KMS-11 (cell line): ENCODE results near the gene TMPRSS3.

Experiments used
- H2AFZ ChIP-seq: fragments of 200-600 bp; sonication (generic); 2 replicates; pipeline ENCODE4 v1.6.1; 2016; ENCODE audit warnings: antibody characterized with exemption, mixed run types, low read depth
- H3K27ac ChIP-seq: fragments of 200-600 bp; sonication (generic); 2 replicates; pipeline ENCODE4 v1.6.1; 2016; ENCODE audit warnings: mild to moderate bottlenecking, mixed run types
- H3K27me3 ChIP-seq: fragments of 200-600 bp; sonication (generic); 2 replicates; pipeline ENCODE4 v1.6.1; 2017; ENCODE audit warnings: mild to moderate bottlenecking, low read depth, mixed run types, moderate library complexity; ENCODE audit not compliant: insufficient read depth
- H3K36me3 ChIP-seq: fragments of 200-600 bp; sonication (generic); 2 replicates; pipeline ENCODE4 v1.6.1; 2017; ENCODE audit warnings: mild to moderate bottlenecking, mixed run types; ENCODE audit not compliant: insufficient read depth
- H3K4me1 ChIP-seq: fragments of 200-600 bp; sonication (generic); 2 replicates; pipeline ENCODE4 v1.6.1; 2016; ENCODE audit warnings: mild to moderate bottlenecking, low read depth, mixed run types; ENCODE audit not compliant: poor library complexity, severe bottlenecking
- H3K4me2 ChIP-seq: fragments of 200-600 bp; sonication (generic); 2 replicates; pipeline ENCODE4 v1.7.0; 2016; ENCODE audit warnings: mild to moderate bottlenecking, mixed run types
- H3K4me3 ChIP-seq: fragments of 200-600 bp; sonication (generic); IDR thresholded peaks from 2 replicates; pipeline ENCODE4 v1.6.1; 2017; ENCODE audit warnings: low read depth, low read length, mixed read lengths; ENCODE audit not compliant: insufficient read depth
- H3K79me2 ChIP-seq: fragments of 200-600 bp; sonication (generic); 2 replicates; pipeline ENCODE4 v1.6.1; 2016; ENCODE audit warnings: low read depth, mixed run types; ENCODE audit not compliant: insufficient read depth
- H3K9ac ChIP-seq: fragments of 200-600 bp; sonication (generic); 2 replicates; pipeline ENCODE4 v1.6.1; 2016; ENCODE audit warnings: mild to moderate bottlenecking, mixed run types
- H4K20me1 ChIP-seq: fragments of 200-600 bp; sonication (generic); 2 replicates; pipeline ENCODE4 v1.6.1; 2016; ENCODE audit warnings: mild to moderate bottlenecking, mixed run types; ENCODE audit not compliant: insufficient read depth
- CTCF ChIP-seq: fragments of 200-600 bp; sonication (generic); conservative IDR thresholded peaks from 2 replicates; pipeline ENCODE4 v1.6.1; 2017; ENCODE audit warnings: low read depth, mild to moderate bottlenecking, antibody characterized with exemption, low read length, moderate library complexity, mixed read lengths

The TMPRSS3 gene

GRCh38 chr21:42438316-42439205, 42.7 kb upstream of the TMPRSS3 start:
- H3K4me1 ChIP-seq = no peaks in the 10 kb centered on the region
- no peaks in the 10 kb centered on the region for H3K79me2 ChIP-seq
- no peak overlapping the region for H3K9ac ChIP-seq
- H3K36me3 ChIP-seq = no peaks in the 10 kb centered on the region
- H3K27ac ChIP-seq = no peak overlapping the region
- H2AFZ ChIP-seq = no peak overlapping the region
- no peak overlapping the region for H3K4me2 ChIP-seq
- no peaks in the 10 kb centered on the region for H4K20me1 ChIP-seq
- no peak for TF ChIP-seq CTCF
- H3K4me3 ChIP-seq = no peak overlapping the region
- H3K27me3 ChIP-seq = peaks cover 24% of the 10 kb centered on the region; the same call in 1 of the 2 replicates

DNA sequence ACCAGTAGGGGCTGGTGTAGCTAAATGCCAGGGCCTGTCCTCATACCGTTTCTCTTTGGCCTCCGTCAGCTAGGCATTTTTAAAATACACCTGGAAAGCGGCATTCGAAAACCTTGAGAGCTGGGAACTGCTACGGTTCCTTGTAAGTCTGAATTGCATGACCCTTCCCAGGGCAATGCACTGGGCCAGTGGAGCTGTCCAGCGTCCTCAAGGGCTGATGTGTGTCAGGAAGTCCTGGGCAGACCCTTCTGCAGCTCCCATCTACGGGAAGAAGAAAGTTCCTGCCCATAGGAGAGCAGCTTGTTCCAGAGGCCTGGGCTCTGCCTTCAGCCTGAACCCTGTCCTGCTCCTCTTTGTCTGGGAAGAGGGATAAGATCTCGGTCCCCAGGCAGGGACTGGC, 41.9 kb upstream of the TMPRSS3 start:
- Histone ChIP-seq H4K20me1 (no peaks in the 10 kb centered on the region), H3K27ac (no peak overlapping the region), H3K4me3 (no peak overlapping the region), H3K4me1 (no peaks in the 10 kb centered on the region), H2AFZ (no peak overlapping the region), H3K27me3 (peaks cover 32% of the 10 kb centered on the region; the same call in 1 of the 2 replicates), H3K79me2 (no peaks in the 10 kb centered on the region), H3K36me3 (no peaks in the 10 kb centered on the region), H3K4me2 (no peak overlapping the region), H3K9ac (no peak overlapping the region)
- no peak for TF ChIP-seq CTCF

DNA sequence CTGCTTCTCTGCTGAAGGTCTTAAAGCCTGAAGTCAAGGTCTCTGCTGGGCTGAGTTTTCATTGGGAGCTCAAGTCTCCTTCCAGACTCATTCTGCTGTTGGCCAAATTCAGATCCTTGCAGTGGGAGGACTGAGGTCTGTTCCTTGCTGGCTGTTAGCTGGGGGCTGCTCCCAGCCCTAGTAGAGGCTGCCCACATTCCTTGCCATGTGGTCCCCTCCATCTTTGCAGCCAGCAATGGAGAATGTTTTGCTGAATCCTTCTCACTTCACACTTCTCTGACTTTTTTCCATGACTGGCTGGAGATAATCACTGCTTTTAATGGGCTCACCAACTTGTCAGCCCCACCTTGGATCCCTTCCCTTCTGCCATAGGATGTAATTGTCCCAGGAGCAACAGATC, 41.1 kb upstream of the TMPRSS3 start:
- no peaks in the 10 kb centered on the region for H3K36me3 ChIP-seq
- no peaks in the 10 kb centered on the region for H3K79me2 ChIP-seq
- H4K20me1 ChIP-seq = no peaks in the 10 kb centered on the region
- TF ChIP-seq CTCF = no peak
- no peak overlapping the region for H3K9ac ChIP-seq
- no peak overlapping the region for H3K4me2 ChIP-seq
- no peaks in the 10 kb centered on the region for H3K4me1 ChIP-seq
- H3K4me3 ChIP-seq = no peak overlapping the region
- no peak overlapping the region for H3K27ac ChIP-seq
- peaks cover 32% of the 10 kb centered on the region; the same call in 1 of the 2 replicates for H3K27me3 ChIP-seq
- no peak overlapping the region for H2AFZ ChIP-seq

GRCh38 chr21:42435833-42436232, 40.0 kb upstream of the TMPRSS3 start:
- Histone ChIP-seq H3K4me3 (no peak overlapping the region), H3K9ac (no peak overlapping the region), H3K27me3 (peaks cover 34% of the 10 kb centered on the region; the same call in 1 of the 2 replicates), H3K4me1 (no peaks in the 10 kb centered on the region), H3K4me2 (no peak overlapping the region), H3K27ac (no peak overlapping the region), H3K36me3 (no peaks in the 10 kb centered on the region), H2AFZ (no peak overlapping the region), H4K20me1 (no peaks in the 10 kb centered on the region), H3K79me2 (no peaks in the 10 kb centered on the region)
- TF ChIP-seq CTCF = no peak
